Naive B cell (primary cell): ENCODE measurements around the gene ARHGAP28. TPM values are rescaled to one million over a fixed set of nuclear protein-coding genes. Genes with fewer than 3 reads are reported as not detected.
A peak's percentile ranks its signal among the peaks of the same experiment; 100 is the strongest.

Source experiments
- ATAC-seq, 2 donors: fragments of 150-1000 bp; cut with Tn5 transposase; 2 replicates each; pipeline ENCODE4 v1.10.0; 2021; ENCODE audit warnings: low read depth in 2 of 2, mild to moderate bottlenecking in 2 of 2, moderate library complexity in 2 of 2
- DNase-seq: peaks from one replicate; pipeline ENCODE4 v3.0.0; 2022
- H3K27ac Mint-ChIP-seq, 6 donors: one replicate each; pipeline ENCODE4 v1.8.0; 2020 to 2022; ENCODE audit warnings: mild to moderate bottlenecking in 6 of 6, mixed read lengths in 6 of 6, moderate library complexity in 5 of 6, inconsistent platforms in 2 of 6
- H3K27me3 Mint-ChIP-seq, 3 donors: one replicate each; pipeline ENCODE4 v1.8.0; 2021 to 2022; ENCODE audit warnings: mixed read lengths in 3 of 3, mild to moderate bottlenecking in 1 of 3
- H3K36me3 Mint-ChIP-seq, 2 donors: one replicate each; pipeline ENCODE4 v1.8.0; 2020 to 2022; ENCODE audit warnings: mixed read lengths in 2 of 2, inconsistent platforms in 1 of 2, mild to moderate bottlenecking in 1 of 2
- H3K4me1 Mint-ChIP-seq, 3 donors: one replicate each; pipeline ENCODE4 v1.8.0; 2020 to 2022; ENCODE audit warnings: mixed read lengths in 3 of 3, inconsistent platforms in 1 of 3, mild to moderate bottlenecking in 1 of 3, moderate library complexity in 1 of 3
- H3K4me3 Mint-ChIP-seq, 8 donors: one replicate each; pipeline ENCODE4 v1.8.0; 2020 to 2022; ENCODE audit warnings: mild to moderate bottlenecking in 8 of 8, mixed read lengths in 8 of 8, moderate library complexity in 8 of 8, inconsistent platforms in 2 of 8
- H3K9me3 Mint-ChIP-seq, 7 donors: one replicate each; pipeline ENCODE4 v1.8.0; 2020 to 2022; ENCODE audit warnings: mixed read lengths in 7 of 7, mild to moderate bottlenecking in 5 of 7, inconsistent platforms in 2 of 7, moderate library complexity in 1 of 7
- polyA plus RNA-seq, 6 donors: library from polyadenylated mRNA; unstranded; fragments of 300-500 nt; fragmentation: Illumina TruSeq; gene quantifications; one replicate each; pipeline ENCODE4 v1.2.3, GENCODE V29; 2021; ENCODE audit warnings: low read depth in 6 of 6

The ARHGAP28 gene
- polyA plus RNA-seq, 6 donors from 2014 or later = not detected

- Mint-ChIP-seq H3K27ac (no peak overlapping the region), H3K4me1 (no peaks in the 10 kb centered on the region), H3K36me3 (no peaks in the 10 kb centered on the region), H3K9me3 (peaks cover 0 to 9% (median 2%) of the 10 kb centered on the region in 7 donors), H3K4me3 (no peak overlapping the region), H3K27me3 (no peaks in the 10 kb centered on the region)
- ATAC-seq (no peak), DNase-seq (no peak)
These were observed 149.2 kb downstream of the ARHGAP28 start for GRCh38 chr18:6878556-6879297.

DNA sequence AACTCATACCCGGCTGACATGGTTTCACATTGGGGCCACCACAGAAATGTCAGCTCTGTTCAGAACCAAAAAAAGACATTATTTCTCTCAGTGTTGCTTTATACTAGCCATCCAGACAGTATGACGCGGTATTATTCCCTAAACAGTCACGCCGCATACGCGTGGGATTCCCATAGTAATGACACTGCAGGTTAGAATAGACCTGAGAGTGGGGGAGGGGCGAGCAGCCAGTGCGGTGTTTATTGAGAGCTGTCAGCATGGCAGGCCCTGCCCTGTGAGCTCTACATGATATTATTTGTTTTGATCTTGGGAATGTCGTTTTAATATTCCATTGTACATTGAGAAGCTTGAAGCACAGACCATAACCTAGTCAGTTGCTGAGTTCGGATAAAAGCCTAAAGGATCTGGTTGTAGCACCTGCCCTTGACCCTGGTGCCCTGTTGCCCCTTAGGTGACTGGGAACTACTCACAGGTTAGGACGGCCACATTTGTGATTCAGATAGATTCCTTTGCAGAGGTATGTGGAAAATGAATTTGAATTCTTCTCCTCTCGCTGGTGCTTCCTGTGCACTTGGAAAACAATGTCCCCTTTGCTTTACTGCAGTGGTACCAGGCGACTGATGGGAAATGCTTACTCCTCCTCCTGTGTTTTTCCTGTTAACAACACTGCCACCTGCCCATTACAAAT, 150.1 kb downstream of the ARHGAP28 start:
- Mint-ChIP-seq H3K9me3 (peaks cover 0 to 9% (median 3%) of the 10 kb centered on the region in 7 donors), H3K27ac (no peak overlapping the region), H3K27me3 (no peaks in the 10 kb centered on the region), H3K36me3 (no peaks in the 10 kb centered on the region), H3K4me3 (no peak overlapping the region), H3K4me1 (no peaks in the 10 kb centered on the region)
- ATAC-seq (no peak), DNase-seq (no peak)

DNA sequence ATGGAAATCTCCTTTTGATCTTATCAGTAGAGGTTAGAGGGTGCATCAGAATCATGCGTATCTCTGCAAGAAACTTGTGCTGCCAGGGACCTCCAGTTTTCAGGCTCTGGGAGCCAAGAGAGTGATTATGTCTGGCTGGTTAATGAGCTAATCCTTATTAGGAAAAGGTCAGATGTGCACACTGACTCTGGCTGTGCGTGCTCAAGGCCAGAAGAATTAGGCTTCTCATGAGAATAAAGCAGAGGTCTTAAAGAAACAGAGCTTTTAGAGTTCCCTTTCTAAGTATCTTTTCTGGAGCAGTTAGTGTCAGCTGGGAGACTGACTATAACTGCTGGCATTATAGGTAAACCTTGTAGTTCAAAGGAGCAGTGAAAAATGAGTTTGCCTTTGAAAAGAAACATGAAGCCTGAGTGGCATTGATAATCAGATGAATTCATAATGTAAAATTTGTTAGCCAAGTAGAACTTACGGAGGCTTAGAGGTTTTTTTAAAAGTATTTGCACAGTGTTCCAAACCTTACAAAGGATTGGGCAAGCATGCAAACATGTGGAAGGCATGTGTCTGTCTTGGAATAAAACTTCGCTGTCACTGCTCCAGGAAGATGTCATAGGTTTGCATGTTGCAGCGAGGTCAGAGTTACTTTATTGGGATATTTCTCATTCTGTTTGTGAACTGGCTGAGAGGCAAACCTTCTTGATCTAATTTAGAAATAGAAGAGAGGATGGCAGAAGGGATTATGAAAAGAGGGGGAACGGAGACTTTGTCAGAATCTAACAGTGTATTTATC, 151.7 kb downstream of the ARHGAP28 start:
- Mint-ChIP-seq H3K27ac (no peak overlapping the region), H3K27me3 (no peaks in the 10 kb centered on the region), H3K36me3 (no peaks in the 10 kb centered on the region), H3K9me3 (peaks cover 0 to 9% (median 3%) of the 10 kb centered on the region in 7 donors), H3K4me3 (no peak overlapping the region), H3K4me1 (no peaks in the 10 kb centered on the region)
- no peak for DNase-seq
- ATAC-seq = no peak

- no peaks in the 10 kb centered on the region for H3K36me3 Mint-ChIP-seq
- no peak overlapping the region for H3K27ac Mint-ChIP-seq
- no peak for ATAC-seq
- no peaks in the 10 kb centered on the region for H3K4me1 Mint-ChIP-seq
- no peaks in the 10 kb centered on the region for H3K27me3 Mint-ChIP-seq
- H3K4me3 Mint-ChIP-seq = no peak overlapping the region
- peaks cover 0 to 4% (median 3%) of the 10 kb centered on the region in 7 donors for H3K9me3 Mint-ChIP-seq
- no peak for DNase-seq
These were observed 152.9 kb downstream of the ARHGAP28 start for GRCh38 chr18:6882401-6882800.

GRCh38 chr18:6885006-6885481, 155.5 kb downstream of the ARHGAP28 start:
- Mint-ChIP-seq H3K9me3 (peaks cover 0 to 4% (median 2%) of the 10 kb centered on the region in 7 donors), H3K27me3 (no peaks in the 10 kb centered on the region), H3K4me3 (no peak overlapping the region), H3K27ac (no peak overlapping the region), H3K4me1 (no peaks in the 10 kb centered on the region), H3K36me3 (no peaks in the 10 kb centered on the region)
- DNase-seq (no peak), ATAC-seq (no peak)

- ATAC-seq (no peak), DNase-seq (no peak)
- H3K4me3 Mint-ChIP-seq = no peak overlapping the region
- H3K36me3 Mint-ChIP-seq = no peaks in the 10 kb centered on the region
- H3K4me1 Mint-ChIP-seq = no peaks in the 10 kb centered on the region
- no peaks in the 10 kb centered on the region for H3K27me3 Mint-ChIP-seq
- peaks cover 0 to 2% (median 0%) of the 10 kb centered on the region in 7 donors for H3K9me3 Mint-ChIP-seq
- no peak overlapping the region for H3K27ac Mint-ChIP-seq
These were observed 156.7 kb downstream of the ARHGAP28 start for GRCh38 chr18:6885992-6886796.

- H3K4me1 Mint-ChIP-seq = no peaks in the 10 kb centered on the region
- ATAC-seq = no peak
- H3K27ac Mint-ChIP-seq = no peak overlapping the region
- H3K36me3 Mint-ChIP-seq = no peaks in the 10 kb centered on the region
- no peak for DNase-seq
- no peaks in the 10 kb centered on the region for H3K27me3 Mint-ChIP-seq
- H3K9me3 Mint-ChIP-seq = peaks cover 0 to 2% (median 0%) of the 10 kb centered on the region in 7 donors
- no peak overlapping the region for H3K4me3 Mint-ChIP-seq
These were observed 157.3 kb downstream of the ARHGAP28 start for GRCh38 chr18:6886797-6887330.

GRCh38 chr18:6891788-6892187, 162.3 kb downstream of the ARHGAP28 start:
- H3K4me1 Mint-ChIP-seq = no peaks in the 10 kb centered on the region
- ATAC-seq = no peak
- H3K4me3 Mint-ChIP-seq = no peak overlapping the region
- H3K27me3 Mint-ChIP-seq = no peaks in the 10 kb centered on the region
- no peaks in the 10 kb centered on the region for H3K36me3 Mint-ChIP-seq
- peaks cover 0 to 1% (median 0%) of the 10 kb centered on the region in 7 donors for H3K9me3 Mint-ChIP-seq
- DNase-seq = no peak
- no peak overlapping the region for H3K27ac Mint-ChIP-seq

- DNase-seq (no peak), ATAC-seq (no peak)
- no peak overlapping the region for H3K27ac Mint-ChIP-seq
- no peak overlapping the region for H3K4me3 Mint-ChIP-seq
- H3K27me3 Mint-ChIP-seq = no peaks in the 10 kb centered on the region
- peaks cover 10 to 12% of the 10 kb centered on the region in 2 donors for H3K36me3 Mint-ChIP-seq
- H3K4me1 Mint-ChIP-seq = no peaks in the 10 kb centered on the region
- peaks cover 6 to 28% (median 9%) of the 10 kb centered on the region in 7 donors for H3K9me3 Mint-ChIP-seq
These were observed 171.9 kb downstream of the ARHGAP28 start for GRCh38 chr18:6901286-6901926.

- Mint-ChIP-seq H3K27me3 (peaks cover 0 to 19% (median 14%) of the 10 kb centered on the region in 3 donors), H3K4me1 (peaks cover 0 to 6% (median 0%) of the 10 kb centered on the region in 3 donors), H3K9me3 (peaks cover 0 to 5% (median 0%) of the 10 kb centered on the region in 7 donors), H3K27ac (no peak overlapping the region), H3K4me3 (no peak overlapping the region), H3K36me3 (no peaks in the 10 kb centered on the region)
- DNase-seq = no peak
- ATAC-seq = no peak
These were observed 187.6 kb downstream of the ARHGAP28 start for GRCh38 chr18:6917072-6917471.

- Mint-ChIP-seq H3K4me3 (no peak overlapping the region), H3K27me3 (peaks cover 0 to 19% (median 14%) of the 10 kb centered on the region in 3 donors), H3K4me1 (peaks cover 0 to 6% (median 0%) of the 10 kb centered on the region in 3 donors), H3K27ac (peak overlapping the region in 1 of 6 donors; percentile 8), H3K36me3 (no peaks in the 10 kb centered on the region), H3K9me3 (peaks cover 0 to 8% (median 2%) of the 10 kb centered on the region in 7 donors)
- no peak for ATAC-seq
- no peak for DNase-seq
These were observed 190.8 kb downstream of the ARHGAP28 start for GRCh38 chr18:6920099-6920955.
